Activated T-cell treated with anti-CD3 and anti-CD28 coated beads for 1 hour (primary cell): Measurements from ENCODE around the gene BMAL2.
A peak's percentile ranks its signal among the peaks of the same experiment; 100 is the strongest.

ENCODE experiments used
- DNase-seq: peaks from one replicate; pipeline ENCODE4 v3.0.0-alpha.2; 2020; ENCODE audit warnings: low read depth

The BMAL2 gene, protein sequence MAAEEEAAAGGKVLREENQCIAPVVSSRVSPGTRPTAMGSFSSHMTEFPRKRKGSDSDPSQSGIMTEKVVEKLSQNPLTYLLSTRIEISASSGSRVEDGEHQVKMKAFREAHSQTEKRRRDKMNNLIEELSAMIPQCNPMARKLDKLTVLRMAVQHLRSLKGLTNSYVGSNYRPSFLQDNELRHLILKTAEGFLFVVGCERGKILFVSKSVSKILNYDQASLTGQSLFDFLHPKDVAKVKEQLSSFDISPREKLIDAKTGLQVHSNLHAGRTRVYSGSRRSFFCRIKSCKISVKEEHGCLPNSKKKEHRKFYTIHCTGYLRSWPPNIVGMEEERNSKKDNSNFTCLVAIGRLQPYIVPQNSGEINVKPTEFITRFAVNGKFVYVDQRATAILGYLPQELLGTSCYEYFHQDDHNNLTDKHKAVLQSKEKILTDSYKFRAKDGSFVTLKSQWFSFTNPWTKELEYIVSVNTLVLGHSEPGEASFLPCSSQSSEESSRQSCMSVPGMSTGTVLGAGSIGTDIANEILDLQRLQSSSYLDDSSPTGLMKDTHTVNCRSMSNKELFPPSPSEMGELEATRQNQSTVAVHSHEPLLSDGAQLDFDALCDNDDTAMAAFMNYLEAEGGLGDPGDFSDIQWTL

DNA sequence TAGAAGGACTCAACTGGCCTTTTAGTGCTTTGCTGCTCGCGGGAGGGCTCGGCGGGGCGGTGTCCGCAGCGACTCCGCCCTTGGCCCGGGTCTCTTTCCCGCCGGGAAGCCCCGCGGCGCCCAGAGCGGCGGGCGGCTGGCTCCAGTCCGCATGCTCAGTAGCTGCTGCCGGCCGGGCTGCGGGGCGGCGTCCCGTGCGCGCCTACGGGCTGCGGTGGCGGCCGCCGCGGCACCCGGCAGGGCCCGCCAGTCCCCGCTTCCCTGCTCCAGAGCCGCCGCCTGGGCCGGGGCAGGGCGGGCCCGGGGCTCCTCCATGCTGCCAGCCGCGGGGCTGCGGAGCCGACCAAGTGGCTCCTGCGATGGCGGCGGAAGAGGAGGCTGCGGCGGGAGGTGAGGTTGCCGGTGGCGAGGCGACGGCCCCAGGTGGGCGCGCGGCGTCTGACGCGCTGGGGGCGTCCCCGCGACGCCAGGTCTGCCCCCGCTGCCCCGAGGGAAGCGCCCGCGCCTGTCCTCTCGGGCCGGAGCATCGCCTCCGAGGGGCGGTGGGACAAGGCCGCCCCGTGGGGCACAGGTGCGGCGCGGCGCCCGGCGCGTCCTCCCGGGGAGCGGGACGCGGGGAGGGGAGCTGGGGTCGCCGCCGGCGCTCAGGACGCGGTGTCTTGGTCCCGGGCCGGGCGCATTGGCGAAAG lies at the start of gene BMAL2:
Gene BMAL2 (plus strand): TSS at position 123 of the 689 bp plus-strand sequence. CDS start 237 bp downstream, at position 360.
- DNase-seq = peak; percentile 5

DNA sequence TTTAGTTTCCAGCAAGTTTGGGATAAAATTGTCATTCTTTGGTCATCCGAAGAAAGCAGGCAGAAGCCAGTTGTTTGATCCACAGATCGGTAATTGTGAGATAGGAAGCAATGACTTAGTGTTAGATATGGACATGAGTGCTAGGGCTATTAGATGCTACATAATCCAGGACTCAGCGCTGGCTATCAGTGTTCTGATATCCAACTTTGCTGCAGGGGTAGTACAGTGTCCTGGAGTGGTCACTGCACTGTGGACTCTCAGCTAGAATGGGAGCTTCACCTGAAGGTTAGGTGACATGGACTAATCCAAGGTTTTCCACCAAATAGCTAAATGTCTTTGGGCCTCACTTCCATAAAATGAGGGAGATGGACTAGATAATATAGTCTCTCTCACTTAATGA lies 48.6 kb upstream of the BMAL2 start:
- no peak for DNase-seq

DNA sequence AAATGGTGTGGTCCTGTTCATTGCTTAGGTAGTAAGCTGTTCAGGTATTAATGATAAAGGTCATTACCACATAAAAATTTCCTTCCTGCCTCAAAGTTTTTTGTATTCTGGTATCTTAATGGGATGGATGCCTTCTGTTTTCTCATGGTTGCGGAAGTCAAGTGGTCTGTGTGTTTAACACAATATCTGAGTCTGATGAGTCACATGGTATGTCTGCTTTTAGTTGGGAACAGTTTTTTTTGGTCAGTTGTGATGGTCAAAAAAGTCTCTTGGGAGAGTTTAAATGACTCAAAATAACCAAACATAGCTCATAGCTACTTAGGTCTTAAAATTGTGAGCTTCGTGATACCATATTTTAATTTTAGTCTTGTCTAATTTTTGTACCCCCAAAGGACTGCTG lies 47.9 kb upstream of the BMAL2 start:
- DNase-seq = no peak

DNA sequence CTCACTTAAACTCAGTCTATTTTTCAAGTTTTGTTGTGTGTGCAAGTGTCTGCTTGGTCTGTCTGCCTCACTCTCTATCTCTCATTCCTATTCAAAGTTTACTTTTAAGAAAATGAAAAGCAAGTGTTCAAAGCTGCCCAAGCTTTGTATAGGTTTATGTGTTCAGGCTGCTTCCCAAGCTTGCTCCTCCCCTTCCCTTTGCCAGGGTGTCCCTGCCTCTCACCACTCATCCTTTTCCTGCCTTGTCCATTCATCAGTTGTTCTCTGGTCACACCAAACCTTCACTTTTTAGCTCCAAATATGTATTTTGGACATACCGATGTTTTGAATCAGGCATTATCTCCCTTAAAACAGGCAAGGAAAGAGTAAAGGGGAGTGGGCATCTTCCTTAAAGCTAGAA lies 47.2 kb upstream of the BMAL2 start:
- DNase-seq = no peak

- DNase-seq = no peak
Observed at GRCh38 chr12:27289414-27289813, 43.2 kb upstream of the BMAL2 start.

DNA sequence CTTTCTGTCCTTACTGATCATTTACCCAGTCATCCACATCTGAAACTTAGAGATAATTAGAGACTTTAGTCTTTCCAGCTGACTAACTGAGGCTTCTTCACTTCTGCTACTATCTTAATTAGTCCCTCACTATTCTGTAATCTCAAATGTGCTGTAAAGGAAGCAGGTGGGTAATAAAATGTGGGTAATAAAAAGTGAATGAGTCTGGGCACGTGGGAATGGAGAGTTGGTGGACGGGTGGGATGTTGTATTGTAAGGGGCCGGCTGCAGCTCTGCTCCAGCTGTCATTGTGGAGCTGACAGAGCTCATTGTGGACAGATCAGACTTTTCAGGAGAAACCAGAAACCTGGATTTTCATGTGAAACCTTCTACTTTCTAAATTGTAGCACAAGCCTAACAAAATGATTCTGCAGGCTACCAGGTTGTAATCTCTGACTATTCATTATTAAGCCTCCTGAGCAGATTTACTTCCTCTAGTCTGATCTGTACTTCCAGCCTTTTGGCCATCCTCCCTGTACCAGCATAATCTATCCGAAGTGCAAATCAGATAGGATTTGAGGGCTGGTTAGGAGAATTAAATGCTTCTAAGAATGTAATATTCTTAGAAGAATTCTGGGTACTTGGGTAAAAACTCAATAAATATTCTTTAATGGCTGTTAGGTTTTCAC lies 42.0 kb upstream of the BMAL2 start:
- DNase-seq = no peak

DNA sequence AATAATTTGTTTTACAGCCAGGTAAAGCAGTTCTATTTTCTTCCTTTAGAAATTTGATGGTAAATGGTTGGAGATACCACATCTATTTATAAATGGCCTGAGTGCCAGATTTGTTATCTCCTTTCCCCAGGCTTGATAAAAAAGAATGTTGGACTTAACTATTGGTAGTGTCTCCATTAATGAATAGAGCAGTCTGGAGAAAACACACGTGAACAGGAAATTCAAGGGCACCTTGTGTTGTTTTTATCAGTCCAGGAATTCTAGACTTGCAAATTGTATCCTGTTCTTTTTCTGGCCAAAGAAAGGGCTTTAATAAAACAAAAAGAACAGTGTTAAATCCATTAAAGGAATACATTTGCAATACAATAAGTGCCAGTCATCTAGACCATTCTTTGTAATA lies 40.8 kb upstream of the BMAL2 start:
- DNase-seq = no peak

- DNase-seq = no peak
Observed at GRCh38 chr12:27292718-27293117, 39.9 kb upstream of the BMAL2 start.

DNA sequence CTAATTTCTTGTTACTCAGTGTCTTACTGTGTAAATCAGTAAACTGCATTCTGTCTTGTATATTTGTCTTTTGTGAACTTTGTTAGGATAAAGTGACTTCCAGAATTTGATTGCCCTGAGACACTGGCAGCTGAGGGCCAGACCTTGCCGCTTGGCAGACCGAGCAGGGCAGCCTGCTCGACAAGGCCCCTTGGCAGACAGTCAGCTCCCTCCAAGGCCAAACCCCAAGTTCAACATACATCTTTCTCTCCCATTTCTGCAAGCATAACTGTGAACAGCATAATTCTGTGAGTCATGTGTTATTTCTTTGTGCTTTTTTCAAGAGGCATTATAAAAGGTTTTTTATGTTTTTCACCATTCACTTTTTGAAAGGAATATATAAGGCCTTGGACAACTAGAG lies 39.2 kb upstream of the BMAL2 start:
- no peak for DNase-seq

- no peak for DNase-seq
Observed at GRCh38 chr12:27296674-27297073, 36.0 kb upstream of the BMAL2 start.

GRCh38 chr12:27297566-27297965 lies 35.1 kb upstream of the BMAL2 start:
- DNase-seq = no peak

GRCh38 chr12:27299102-27299501 lies 33.5 kb upstream of the BMAL2 start:
- DNase-seq = no peak

- no peak for DNase-seq
Observed at GRCh38 chr12:27300226-27300625, 32.4 kb upstream of the BMAL2 start.

GRCh38 chr12:27303139-27304111 lies 29.2 kb upstream of the BMAL2 start:
- no peak for DNase-seq

- DNase-seq = no peak
Observed at GRCh38 chr12:27304856-27305255, 27.8 kb upstream of the BMAL2 start.

- DNase-seq = no peak
Observed at GRCh38 chr12:27305673-27306456, 26.8 kb upstream of the BMAL2 start.

DNA sequence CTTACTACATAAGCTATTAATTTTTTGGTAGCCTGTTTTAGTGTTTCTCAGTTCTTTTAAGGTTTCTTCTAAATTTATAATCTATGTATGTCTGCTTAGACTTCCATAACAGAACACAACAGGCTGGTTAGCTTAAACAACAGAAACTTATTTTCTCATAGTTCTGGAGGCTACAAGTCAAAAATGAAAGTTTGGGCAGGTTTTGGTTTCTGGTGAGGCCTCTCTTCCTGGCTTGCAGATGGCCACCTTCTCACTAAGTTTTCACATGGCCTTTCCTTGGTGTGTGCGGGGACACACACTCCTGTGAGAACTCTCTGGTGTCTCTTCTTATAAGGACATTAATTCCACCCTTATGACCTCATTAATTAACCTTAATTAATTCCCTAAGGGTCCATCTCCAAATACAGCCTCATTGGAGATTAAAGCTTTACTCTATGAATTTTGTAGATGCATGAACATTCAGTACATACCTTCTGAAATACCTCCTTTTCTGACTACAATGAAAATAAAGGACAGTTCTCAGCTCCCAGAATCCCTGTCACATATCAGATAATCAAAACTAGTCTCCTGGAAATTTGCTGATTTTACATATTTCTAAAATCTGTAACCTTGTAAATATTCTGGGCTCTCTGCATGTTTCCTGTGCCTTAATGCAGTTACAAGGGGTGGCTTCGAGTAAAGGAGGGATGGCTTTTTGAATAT lies 23.2 kb upstream of the BMAL2 start:
- DNase-seq = no peak

GRCh38 chr12:27309995-27310315 lies 22.7 kb upstream of the BMAL2 start:
- no peak for DNase-seq

DNA sequence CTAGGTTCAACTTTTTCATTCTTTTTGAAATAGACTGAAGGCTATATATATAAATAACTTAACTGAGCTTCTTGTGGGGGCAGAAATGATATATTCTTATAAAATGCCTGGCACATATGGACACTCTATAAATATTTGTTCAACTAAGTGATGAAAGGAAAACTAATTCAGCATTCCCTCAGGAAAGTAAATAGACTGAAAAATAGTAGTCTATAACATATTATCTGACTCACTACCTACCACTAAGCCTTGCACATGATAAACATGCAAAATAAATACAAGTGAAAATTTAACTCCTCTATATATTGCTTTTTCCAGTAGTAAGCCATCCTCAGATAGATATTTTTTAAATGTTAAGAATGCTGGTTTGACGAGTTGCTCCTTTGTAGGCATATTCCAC lies 15.7 kb upstream of the BMAL2 start:
- DNase-seq = no peak

DNA sequence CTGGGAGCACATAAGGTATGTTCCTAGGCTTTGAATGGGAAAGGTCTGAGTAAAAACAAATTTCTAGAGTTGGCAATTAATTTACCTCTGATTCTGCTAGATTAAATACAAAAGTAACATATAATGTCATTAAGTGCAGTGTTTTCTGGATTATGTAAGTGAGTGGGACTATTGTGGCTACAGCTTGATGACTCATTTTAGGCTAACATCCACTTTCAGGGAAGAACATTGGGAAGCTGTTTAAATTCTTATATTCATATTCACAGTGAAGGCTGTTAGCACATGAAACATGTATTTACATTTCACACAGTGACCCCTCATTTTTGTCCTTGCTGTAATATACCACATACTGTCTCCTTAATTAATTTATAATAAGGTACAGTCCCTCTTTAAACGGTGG lies 13.2 kb upstream of the BMAL2 start:
- no peak for DNase-seq
